KMS-11 (cell line): Measurements from ENCODE around the gene LIN28A.

Experiments used
- H2AFZ ChIP-seq: fragments of 200-600 bp; sonication (generic); 2 replicates; pipeline ENCODE4 v1.6.1; 2016; ENCODE audit warnings: antibody characterized with exemption, mixed run types, low read depth
- H3K27ac ChIP-seq: fragments of 200-600 bp; sonication (generic); 2 replicates; pipeline ENCODE4 v1.6.1; 2016; ENCODE audit warnings: mild to moderate bottlenecking, mixed run types
- H3K27me3 ChIP-seq: fragments of 200-600 bp; sonication (generic); 2 replicates; pipeline ENCODE4 v1.6.1; 2017; ENCODE audit warnings: mild to moderate bottlenecking, low read depth, mixed run types, moderate library complexity; ENCODE audit not compliant: insufficient read depth
- H3K36me3 ChIP-seq: fragments of 200-600 bp; sonication (generic); 2 replicates; pipeline ENCODE4 v1.6.1; 2017; ENCODE audit warnings: mild to moderate bottlenecking, mixed run types; ENCODE audit not compliant: insufficient read depth
- H3K4me1 ChIP-seq: fragments of 200-600 bp; sonication (generic); 2 replicates; pipeline ENCODE4 v1.6.1; 2016; ENCODE audit warnings: mild to moderate bottlenecking, low read depth, mixed run types; ENCODE audit not compliant: poor library complexity, severe bottlenecking
- H3K4me2 ChIP-seq: fragments of 200-600 bp; sonication (generic); 2 replicates; pipeline ENCODE4 v1.7.0; 2016; ENCODE audit warnings: mild to moderate bottlenecking, mixed run types
- H3K4me3 ChIP-seq: fragments of 200-600 bp; sonication (generic); IDR thresholded peaks from 2 replicates; pipeline ENCODE4 v1.6.1; 2017; ENCODE audit warnings: low read depth, low read length, mixed read lengths; ENCODE audit not compliant: insufficient read depth
- H3K79me2 ChIP-seq: fragments of 200-600 bp; sonication (generic); 2 replicates; pipeline ENCODE4 v1.6.1; 2016; ENCODE audit warnings: low read depth, mixed run types; ENCODE audit not compliant: insufficient read depth
- H3K9ac ChIP-seq: fragments of 200-600 bp; sonication (generic); 2 replicates; pipeline ENCODE4 v1.6.1; 2016; ENCODE audit warnings: mild to moderate bottlenecking, mixed run types
- H4K20me1 ChIP-seq: fragments of 200-600 bp; sonication (generic); 2 replicates; pipeline ENCODE4 v1.6.1; 2016; ENCODE audit warnings: mild to moderate bottlenecking, mixed run types; ENCODE audit not compliant: insufficient read depth
- CTCF ChIP-seq: fragments of 200-600 bp; sonication (generic); conservative IDR thresholded peaks from 2 replicates; pipeline ENCODE4 v1.6.1; 2017; ENCODE audit warnings: low read depth, mild to moderate bottlenecking, antibody characterized with exemption, low read length, moderate library complexity, mixed read lengths

LIN28A gene

GRCh38 chr1:26409191-26409807 lies 1.3 kb upstream of the LIN28A start:
- Histone ChIP-seq H3K79me2 (no peaks in the 10 kb centered on the region), H3K27me3 (peaks cover 63% of the 10 kb centered on the region)

GRCh38 chr1:26411624-26412074 lies 1.0 kb downstream of the LIN28A start:
- Histone ChIP-seq H3K79me2 (no peaks in the 10 kb centered on the region), H3K27ac (no peak overlapping the region), H3K4me2 (no peak overlapping the region), H3K36me3 (no peaks in the 10 kb centered on the region), H3K4me3 (no peak overlapping the region), H2AFZ (no peak overlapping the region), H3K27me3 (peaks cover 62% of the 10 kb centered on the region), H4K20me1 (no peaks in the 10 kb centered on the region), H3K9ac (no peak overlapping the region), H3K4me1 (no peaks in the 10 kb centered on the region)
- no peak for TF ChIP-seq CTCF

More at GRCh38 chr1:26409191-26409807, 1.3 kb upstream of the LIN28A start:
- TF ChIP-seq CTCF: no peak
- H3K27ac ChIP-seq: no peak overlapping the region
- H3K4me3 ChIP-seq: no peak overlapping the region
- no peaks in the 10 kb centered on the region for H4K20me1 ChIP-seq
- H3K36me3 ChIP-seq: no peaks in the 10 kb centered on the region
- H3K4me1 ChIP-seq: no peaks in the 10 kb centered on the region
- no peak overlapping the region for H3K4me2 ChIP-seq
- H3K9ac ChIP-seq: no peak overlapping the region
- no peak overlapping the region for H2AFZ ChIP-seq

- H2AFZ ChIP-seq: no peak overlapping the region
- H4K20me1 ChIP-seq: no peaks in the 10 kb centered on the region
- no peak for TF ChIP-seq CTCF
- H3K36me3 ChIP-seq: no peaks in the 10 kb centered on the region
- no peaks in the 10 kb centered on the region for H3K79me2 ChIP-seq
- H3K4me2 ChIP-seq: no peak overlapping the region
- H3K9ac ChIP-seq: no peak overlapping the region
- no peaks in the 10 kb centered on the region for H3K4me1 ChIP-seq
- no peak overlapping the region for H3K4me3 ChIP-seq
- H3K27ac ChIP-seq: no peak overlapping the region
- peaks cover 59% of the 10 kb centered on the region for H3K27me3 ChIP-seq
These were observed 1.7 kb downstream of the LIN28A start for GRCh38 chr1:26412180-26412840.

GRCh38 chr1:26413031-26413430 lies 2.4 kb downstream of the LIN28A start:
- Histone ChIP-seq H2AFZ (no peak overlapping the region), H3K9ac (no peak overlapping the region), H3K27me3 (peaks cover 57% of the 10 kb centered on the region), H3K4me3 (no peak overlapping the region), H3K79me2 (no peaks in the 10 kb centered on the region), H3K4me2 (no peak overlapping the region), H4K20me1 (no peaks in the 10 kb centered on the region), H3K27ac (no peak overlapping the region), H3K36me3 (no peaks in the 10 kb centered on the region), H3K4me1 (no peaks in the 10 kb centered on the region)
- no peak for TF ChIP-seq CTCF
